Fibroblast of lung (primary cell): ENCODE results near the gene PRR5L. TPM values are rescaled to one million over a fixed set of nuclear protein-coding genes. Genes with fewer than 3 reads are reported as not detected.
"Not testable (repeated sequence)": the region's sequence is repeated elsewhere in the genome, so short reads cannot be mapped to it uniquely, and the experiment has no call there.

Experiments used
- DNase-seq, 2 donors: peaks; one replicate each; pipeline versions ENCODE4 v3.0.0 to v3.0.0-alpha.2; 2010; ENCODE audit warnings: low read depth in 2 of 2
- H2AFZ ChIP-seq: 2 replicates; pipeline ENCODE4 v1.5.1; 2012; ENCODE audit warnings: low read length, control low read depth, inconsistent platforms
- H3K27ac ChIP-seq: 2 replicates; pipeline ENCODE4 v1.5.1; 2011; ENCODE audit warnings: low read length, control low read depth; ENCODE audit not compliant: insufficient read depth
- H3K27me3 ChIP-seq: 2 replicates; pipeline ENCODE4 v1.5.1; 2011; ENCODE audit warnings: mild to moderate bottlenecking, low read length; ENCODE audit not compliant: control insufficient read depth, insufficient read depth
- H3K36me3 ChIP-seq: 2 replicates; pipeline ENCODE4 v1.5.1; 2011; ENCODE audit warnings: low read length; ENCODE audit not compliant: control insufficient read depth, insufficient read depth
- H3K4me1 ChIP-seq: 2 replicates; pipeline ENCODE4 v1.5.1; 2011; ENCODE audit warnings: low read length; ENCODE audit not compliant: control insufficient read depth, insufficient read depth; ENCODE audit errors: extremely low read depth
- H3K4me2 ChIP-seq: 2 replicates; pipeline ENCODE4 v1.5.1; 2011; ENCODE audit warnings: low read length, control low read depth; ENCODE audit not compliant: insufficient read depth; ENCODE audit errors: extremely low read depth
- H3K4me3 ChIP-seq, 4 experiments: fragments of 200-600 bp in 1 of 4; sonication (generic) in 1 of 4; replicated peaks in 1 of 4; 2 replicates each; pipeline ENCODE4 v1.5.1; 2011 to 2016; ENCODE audit warnings: low read length in 4 of 4, low read depth in 3 of 4, mild to moderate bottlenecking in 3 of 4, control low read depth in 2 of 4, inconsistent platforms in 1 of 4, mixed read lengths in 1 of 4; ENCODE audit not compliant: insufficient read depth in 1 of 4; ENCODE audit errors: control extremely low read depth in 1 of 4
- H3K79me2 ChIP-seq: 2 replicates; pipeline ENCODE4 v1.5.1; 2012; ENCODE audit warnings: mild to moderate bottlenecking, low read length, inconsistent platforms; ENCODE audit not compliant: control insufficient read depth, insufficient read depth
- H3K9ac ChIP-seq: 2 replicates; pipeline ENCODE4 v1.5.1; 2011; ENCODE audit warnings: mild to moderate bottlenecking, low read length, control low read depth; ENCODE audit not compliant: insufficient read depth
- H3K9me3 ChIP-seq: 2 replicates; pipeline ENCODE4 v1.5.1; 2012; ENCODE audit warnings: low read depth, low read length; ENCODE audit not compliant: control insufficient read depth, insufficient read depth
- H4K20me1 ChIP-seq: 2 replicates; pipeline ENCODE4 v1.5.1; 2011; ENCODE audit warnings: low read length; ENCODE audit not compliant: control insufficient read depth, insufficient read depth; ENCODE audit errors: extremely low read depth
- EZH2 ChIP-seq: IDR thresholded peaks from 2 replicates; pipeline ENCODE4 v1.5.1; 2012; ENCODE audit warnings: low read length, control low read depth, mild to moderate bottlenecking; ENCODE audit errors: missing control alignments
- polyA plus RNA-seq, 2 donors: library from polyadenylated mRNA; depleted of rRNA in 1 of 2; stranded (reverse) in 1 of 2; unstranded in 1 of 2; fragments of >200 nt; gene quantifications; 2 replicates each; pipeline ENCODE4 v1.2.1, GENCODE V29; 2011 to 2012; ENCODE audit warnings: missing spikeins in 1 of 2
- total RNA-seq: library from RNA; depleted of rRNA; stranded (reverse); fragments of >200 nt; gene quantifications from 2 replicates; pipeline ENCODE4 v1.2.1, GENCODE V29; 2014
- TF ChIP-seq, protein P1 (sequence below), 2 donors: IDR thresholded peaks in 1 of 2; conservative IDR thresholded peaks in 1 of 2; 1 replicate in 1 of 2; 2 replicates in 1 of 2; pipeline ENCODE4 v1.5.1; 2011 to 2012; ENCODE audit warnings: low read length in 2 of 2, control low read depth in 1 of 2, inconsistent platforms in 1 of 2, low read depth in 1 of 2, mild to moderate bottlenecking in 1 of 2

Gene PRR5L
- total and polyA plus RNA-seq, 2 donors (not counting 1 experiment from before 2014, with no cell fraction given): 2.8 to 6.3 TPM

DNA sequence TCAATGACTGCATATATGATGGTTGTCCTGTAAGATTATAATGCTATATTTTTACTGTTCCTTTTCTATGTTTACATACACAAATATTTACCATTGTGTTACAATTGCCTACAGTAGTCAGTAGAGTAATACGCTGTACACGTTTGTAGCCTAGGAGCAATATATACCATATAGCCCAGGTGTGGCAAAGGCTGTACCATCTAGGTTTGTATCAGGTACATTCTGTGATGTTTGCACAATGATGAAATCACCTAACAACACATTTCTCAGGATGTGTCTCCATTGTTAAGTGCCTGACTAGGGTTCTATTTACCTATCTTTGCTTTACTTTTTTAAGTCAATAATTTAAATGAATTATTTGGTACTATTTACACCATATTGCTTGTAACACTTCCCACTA lies 21.9 kb downstream of the PRR5L start:
- no peaks in the 10 kb centered on the region for H3K4me1 ChIP-seq
- no peak overlapping the region for H3K4me3 ChIP-seq
- no peak overlapping the region for H3K27ac ChIP-seq
- no peaks in the 10 kb centered on the region for H3K79me2 ChIP-seq
- no peaks in the 10 kb centered on the region for H3K36me3 ChIP-seq
- no peak for DNase-seq
- no peak overlapping the region for H2AFZ ChIP-seq
- H3K27me3 ChIP-seq: peaks cover 3% of the 10 kb centered on the region
- TF ChIP-seq, protein P1, sequence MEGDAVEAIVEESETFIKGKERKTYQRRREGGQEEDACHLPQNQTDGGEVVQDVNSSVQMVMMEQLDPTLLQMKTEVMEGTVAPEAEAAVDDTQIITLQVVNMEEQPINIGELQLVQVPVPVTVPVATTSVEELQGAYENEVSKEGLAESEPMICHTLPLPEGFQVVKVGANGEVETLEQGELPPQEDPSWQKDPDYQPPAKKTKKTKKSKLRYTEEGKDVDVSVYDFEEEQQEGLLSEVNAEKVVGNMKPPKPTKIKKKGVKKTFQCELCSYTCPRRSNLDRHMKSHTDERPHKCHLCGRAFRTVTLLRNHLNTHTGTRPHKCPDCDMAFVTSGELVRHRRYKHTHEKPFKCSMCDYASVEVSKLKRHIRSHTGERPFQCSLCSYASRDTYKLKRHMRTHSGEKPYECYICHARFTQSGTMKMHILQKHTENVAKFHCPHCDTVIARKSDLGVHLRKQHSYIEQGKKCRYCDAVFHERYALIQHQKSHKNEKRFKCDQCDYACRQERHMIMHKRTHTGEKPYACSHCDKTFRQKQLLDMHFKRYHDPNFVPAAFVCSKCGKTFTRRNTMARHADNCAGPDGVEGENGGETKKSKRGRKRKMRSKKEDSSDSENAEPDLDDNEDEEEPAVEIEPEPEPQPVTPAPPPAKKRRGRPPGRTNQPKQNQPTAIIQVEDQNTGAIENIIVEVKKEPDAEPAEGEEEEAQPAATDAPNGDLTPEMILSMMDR (conservative IDR thresholded peaks at IDR 0.05 in 1 of 2, IDR thresholded peaks at IDR 0.05 in 1 of 2; ENCODE audit: low read depth in 1 of 2, low read length in 2 of 2): no peak
- no peak for TF ChIP-seq EZH2
- no peak overlapping the region for H3K4me2 ChIP-seq
- H4K20me1 ChIP-seq: no peaks in the 10 kb centered on the region
- H3K9ac ChIP-seq: no peak overlapping the region
- no peaks in the 10 kb centered on the region for H3K9me3 ChIP-seq

DNA sequence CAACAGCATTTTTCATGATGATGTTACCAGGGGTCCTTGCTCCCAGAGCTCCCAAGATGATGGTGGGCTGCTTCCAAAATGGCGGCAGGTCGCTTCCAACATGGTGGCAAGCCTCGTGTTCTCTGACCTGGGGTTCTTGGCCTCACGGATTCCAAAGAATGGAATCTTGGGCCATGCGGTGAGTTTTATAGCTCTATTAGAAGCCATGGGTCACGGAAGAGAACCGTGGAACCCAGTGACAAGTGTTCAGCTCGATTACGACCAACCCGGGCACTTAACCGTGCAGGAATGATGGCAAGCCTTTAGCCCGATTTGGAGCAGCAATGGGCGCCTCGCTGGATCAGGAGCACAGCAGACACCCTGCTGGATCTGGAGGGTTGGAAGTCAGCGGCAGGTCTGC lies 28.9 kb downstream of the PRR5L start:
- not testable (repeated sequence) for H3K4me3 ChIP-seq, H3K27me3 ChIP-seq, H3K36me3 ChIP-seq, DNase-seq, H3K4me2 ChIP-seq, H3K9me3 ChIP-seq, H3K79me2 ChIP-seq, H4K20me1 ChIP-seq, H3K4me1 ChIP-seq, H2AFZ ChIP-seq, H3K27ac ChIP-seq, H3K9ac ChIP-seq

DNA sequence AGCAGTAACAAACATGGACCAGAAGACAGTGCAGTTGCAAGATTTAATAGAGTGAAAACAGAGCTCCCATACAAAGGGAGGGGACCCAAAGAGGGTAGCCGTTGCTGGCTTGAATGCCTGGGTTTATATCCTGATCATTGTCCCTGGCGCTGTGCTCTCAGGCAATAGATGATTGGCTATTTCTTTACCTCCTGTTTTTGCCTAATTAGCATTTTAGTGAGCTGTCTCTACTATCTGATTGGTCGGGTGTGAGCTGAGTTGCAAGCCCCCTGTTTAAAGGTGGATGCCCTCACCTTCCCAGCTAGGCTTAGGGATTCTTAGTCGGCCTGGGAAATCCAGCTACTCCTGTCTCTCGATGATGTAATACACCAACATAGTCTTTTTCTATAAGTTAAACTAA lies 29.3 kb downstream of the PRR5L start:
- H3K27me3 ChIP-seq, DNase-seq, H3K9me3 ChIP-seq, H3K27ac ChIP-seq, H3K4me2 ChIP-seq, H3K79me2 ChIP-seq, H3K9ac ChIP-seq, H3K4me3 ChIP-seq, H3K4me1 ChIP-seq, H3K36me3 ChIP-seq, H2AFZ ChIP-seq, H4K20me1 ChIP-seq: not testable (repeated sequence)

DNA sequence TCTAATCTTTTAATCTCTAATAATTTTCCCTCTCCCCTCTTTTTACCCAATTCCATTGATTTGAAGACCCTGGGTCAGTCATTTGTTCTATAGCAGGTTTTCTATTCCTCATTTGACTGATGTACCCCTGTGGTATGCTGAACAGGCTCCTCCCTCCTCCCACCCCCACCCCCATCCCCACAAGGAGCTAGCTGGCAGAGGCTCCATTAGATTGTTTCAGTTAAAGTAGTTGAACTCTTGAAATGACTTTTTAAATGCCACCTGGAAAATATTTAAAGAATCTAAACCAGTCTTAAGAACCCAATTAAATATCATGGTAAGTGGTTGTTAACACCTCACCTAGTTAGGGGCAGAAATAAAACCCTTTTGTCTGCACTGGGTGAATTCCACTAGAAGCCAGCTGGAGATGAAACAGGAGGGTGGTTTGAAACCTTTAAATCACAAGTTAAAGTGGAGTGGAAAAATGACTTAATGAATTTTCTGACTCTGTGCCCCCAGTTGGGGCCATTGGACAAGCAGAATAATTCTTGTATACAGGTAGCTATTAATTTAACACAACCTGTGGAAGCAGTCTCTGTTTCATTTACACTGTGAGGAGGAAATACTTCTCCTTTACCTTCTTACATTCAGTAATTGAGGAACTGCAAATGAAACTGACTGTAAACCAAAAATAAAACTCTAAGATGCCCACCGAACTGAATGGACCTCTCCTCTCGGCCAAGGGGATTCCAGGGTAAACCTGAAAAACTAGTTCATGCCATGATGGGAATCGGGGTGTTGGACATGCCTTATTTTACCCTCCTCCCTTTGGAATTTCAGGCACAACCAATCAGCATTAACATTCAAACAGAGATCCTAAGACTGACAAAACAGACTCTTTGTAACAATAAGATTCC lies 30.7 kb downstream of the PRR5L start:
- Histone ChIP-seq H4K20me1 (no peaks in the 10 kb centered on the region), H3K4me2 (no peak overlapping the region), H3K27ac (no peak overlapping the region), H3K4me3 (no peak overlapping the region), H3K27me3 (no peaks in the 10 kb centered on the region), H2AFZ (no peak overlapping the region), H3K79me2 (no peaks in the 10 kb centered on the region), H3K36me3 (no peaks in the 10 kb centered on the region), H3K9ac (no peak overlapping the region), H3K9me3 (no peaks in the 10 kb centered on the region), H3K4me1 (no peaks in the 10 kb centered on the region)
- TF ChIP-seq, protein P1 (conservative IDR thresholded peaks at IDR 0.05 in 1 of 2, IDR thresholded peaks at IDR 0.05 in 1 of 2; ENCODE audit: low read depth in 1 of 2, low read length in 2 of 2): no peak
- TF ChIP-seq EZH2: no peak
- no peak for DNase-seq
